Natural killer cell (primary cell): ENCODE data around the gene STK38L. TPM values are rescaled to one million over a fixed set of nuclear protein-coding genes. Genes with fewer than 3 reads are reported as not detected.

Source experiments
- ATAC-seq, 3 donors: fragments of 150-1000 bp in 2 of 3; fragments of 200-7000 bp in 1 of 3; cut with Tn5 transposase; 1 replicate in 1 of 3; 2 replicates in 2 of 3; pipeline ENCODE4 v1.10.0; 2021; ENCODE audit warnings: mild to moderate bottlenecking in 2 of 3, moderate library complexity in 2 of 3
- DNase-seq, 2 donors: peaks; one replicate each; pipeline versions ENCODE4 v3.0.0 to v3.0.0-alpha.2; 2013 to 2021; ENCODE audit warnings: mixed read lengths in 1 of 2
- H3K27ac ChIP-seq: one replicate; pipeline ENCODE4 v1.5.1; 2013; ENCODE audit warnings: mild to moderate bottlenecking, low read length
- H3K27me3 ChIP-seq: one replicate; pipeline ENCODE4 v1.6.1; 2013; ENCODE audit warnings: low read length; ENCODE audit not compliant: control insufficient read depth, insufficient read depth
- H3K36me3 ChIP-seq: one replicate; pipeline ENCODE4 v1.6.1; 2013; ENCODE audit warnings: low read length; ENCODE audit not compliant: control insufficient read depth, insufficient read depth
- H3K4me1 ChIP-seq: one replicate; pipeline ENCODE4 v1.6.1; 2013; ENCODE audit warnings: low read length; ENCODE audit not compliant: control insufficient read depth, insufficient read depth
- H3K4me3 ChIP-seq: one replicate; pipeline ENCODE4 v1.5.1; 2013; ENCODE audit warnings: low read length
- H3K9me3 ChIP-seq: one replicate; pipeline ENCODE4 v1.6.1; 2013; ENCODE audit warnings: low read length; ENCODE audit not compliant: control insufficient read depth, insufficient read depth
- H3K27ac Mint-ChIP-seq, 2 donors: one replicate each; pipeline ENCODE4 v1.8.0; 2022; ENCODE audit warnings: mild to moderate bottlenecking in 2 of 2, mixed read lengths in 2 of 2, moderate library complexity in 1 of 2
- H3K27me3 Mint-ChIP-seq, 2 donors: one replicate each; pipeline ENCODE4 v1.8.0; 2022; ENCODE audit warnings: low read depth in 2 of 2, mixed read lengths in 2 of 2
- H3K36me3 Mint-ChIP-seq: one replicate; pipeline ENCODE4 v1.8.0; 2022; ENCODE audit warnings: mixed read lengths
- H3K4me1 Mint-ChIP-seq, 2 donors: one replicate each; pipeline ENCODE4 v1.8.0; 2022; ENCODE audit warnings: mixed read lengths in 2 of 2
- H3K4me3 Mint-ChIP-seq: one replicate; pipeline ENCODE4 v1.8.0; 2022; ENCODE audit warnings: mild to moderate bottlenecking, moderate library complexity, mixed read lengths
- H3K9me3 Mint-ChIP-seq, 2 donors: one replicate each; pipeline ENCODE4 v1.8.0; 2022; ENCODE audit warnings: mixed read lengths in 2 of 2
- WGBS: methylation state at CpG from one replicate; pipeline ENCODE4 v1.1.7; 2013; ENCODE audit warnings: missing lambda C conversion rate; ENCODE audit not compliant: insufficient coverage; 5-methylcytosine and 5-hydroxymethylcytosine counted together
- intact Hi-C: fragments of 100-400 bp; cut with micrococcal nuclease; formaldehyde crosslinking; loops from one replicate; pipeline ENCODE4 v1.14.2; 2022
- total RNA-seq, 4 donors: library from RNA; stranded (reverse); fragments of 120-200 nt in 1 of 4; gene quantifications; one replicate each; pipeline versions ENCODE4 v1.2.3 to v1.2.4, GENCODE V29; 2013 to 2022
- TF ChIP-seq, protein P1 (sequence below): fragments of 200-600 bp; IDR thresholded peaks from one replicate; pipeline ENCODE4 v1.8.0; 2022; ENCODE audit warnings: antibody characterized with exemption

Gene STK38L
- total RNA-seq, 3 donors from 2014 or later (not counting 1 experiment from before 2014, with no cell fraction given) = 14.0 to 17.0 (median 15.0) TPM

DNA sequence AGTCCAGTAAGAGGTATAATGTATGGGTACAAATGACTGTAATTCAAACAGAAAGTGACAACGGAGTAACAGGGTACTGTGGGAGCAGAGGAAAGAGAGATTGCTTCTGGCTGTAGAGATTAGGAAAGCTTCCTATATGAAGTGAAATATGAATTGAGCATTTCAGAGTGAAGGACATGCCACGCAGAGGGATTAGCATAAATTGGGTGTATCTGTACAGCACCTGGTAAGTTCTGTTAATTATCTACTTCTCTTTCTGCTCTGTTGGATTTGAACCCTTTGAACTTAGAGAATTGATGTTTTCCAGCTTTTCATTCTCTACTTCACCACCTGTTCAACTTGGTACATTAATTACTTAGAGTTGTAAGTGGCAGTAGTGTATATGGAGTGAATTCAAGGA, 8.8 kb downstream of the STK38L start:
- no peak for DNase-seq
- Mint-ChIP-seq H3K36me3 (no peaks in the 10 kb centered on the region), H3K27ac (no peak overlapping the region), H3K27me3 (no peaks in the 10 kb centered on the region), H3K4me3 (no peak overlapping the region), H3K9me3 (no peaks in the 10 kb centered on the region), H3K4me1 (peaks cover 23 to 25% of the 10 kb centered on the region in 2 donors)
- ATAC-seq = no peak
- H3K4me1 ChIP-seq = no peaks in the 10 kb centered on the region
- H3K4me3 ChIP-seq = no peak overlapping the region
- H3K9me3 ChIP-seq = no peaks in the 10 kb centered on the region
- intact Hi-C loops = no loop called here
- WGBS = 67% methylated on average over 2 of the region's 2 CpGs
- no peak overlapping the region for H3K27ac ChIP-seq
- TF ChIP-seq, protein P1, sequence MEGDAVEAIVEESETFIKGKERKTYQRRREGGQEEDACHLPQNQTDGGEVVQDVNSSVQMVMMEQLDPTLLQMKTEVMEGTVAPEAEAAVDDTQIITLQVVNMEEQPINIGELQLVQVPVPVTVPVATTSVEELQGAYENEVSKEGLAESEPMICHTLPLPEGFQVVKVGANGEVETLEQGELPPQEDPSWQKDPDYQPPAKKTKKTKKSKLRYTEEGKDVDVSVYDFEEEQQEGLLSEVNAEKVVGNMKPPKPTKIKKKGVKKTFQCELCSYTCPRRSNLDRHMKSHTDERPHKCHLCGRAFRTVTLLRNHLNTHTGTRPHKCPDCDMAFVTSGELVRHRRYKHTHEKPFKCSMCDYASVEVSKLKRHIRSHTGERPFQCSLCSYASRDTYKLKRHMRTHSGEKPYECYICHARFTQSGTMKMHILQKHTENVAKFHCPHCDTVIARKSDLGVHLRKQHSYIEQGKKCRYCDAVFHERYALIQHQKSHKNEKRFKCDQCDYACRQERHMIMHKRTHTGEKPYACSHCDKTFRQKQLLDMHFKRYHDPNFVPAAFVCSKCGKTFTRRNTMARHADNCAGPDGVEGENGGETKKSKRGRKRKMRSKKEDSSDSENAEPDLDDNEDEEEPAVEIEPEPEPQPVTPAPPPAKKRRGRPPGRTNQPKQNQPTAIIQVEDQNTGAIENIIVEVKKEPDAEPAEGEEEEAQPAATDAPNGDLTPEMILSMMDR = no peak
- no peaks in the 10 kb centered on the region for H3K36me3 ChIP-seq
- no peaks in the 10 kb centered on the region for H3K27me3 ChIP-seq

DNA sequence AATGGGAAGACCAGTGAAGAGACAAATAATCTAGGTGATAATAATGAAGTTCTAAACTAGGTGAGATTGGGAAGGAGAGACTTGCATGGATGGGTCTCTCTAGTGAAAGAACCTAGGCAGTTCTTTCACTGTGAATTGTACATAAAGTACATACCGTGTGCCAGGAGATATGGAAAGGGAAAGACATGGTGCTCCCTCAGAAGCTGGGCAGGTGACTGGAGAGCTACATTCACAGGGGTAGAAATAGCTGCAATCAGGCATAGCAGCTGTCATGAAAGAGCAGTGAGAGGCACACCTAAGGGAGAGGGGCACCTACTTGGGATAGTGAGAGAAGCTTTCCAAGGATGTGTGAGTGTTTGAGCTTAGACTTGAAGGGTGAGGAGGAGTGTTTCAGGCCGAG, 9.3 kb downstream of the STK38L start:
- H3K4me1 Mint-ChIP-seq = peaks cover 19 to 25% of the 10 kb centered on the region in 2 donors
- Histone ChIP-seq H3K27me3 (no peaks in the 10 kb centered on the region), H3K36me3 (no peaks in the 10 kb centered on the region), H3K27ac (no peak overlapping the region), H3K9me3 (no peaks in the 10 kb centered on the region), H3K4me3 (no peak overlapping the region), H3K4me1 (no peaks in the 10 kb centered on the region)
- DNase-seq = no peak
- H3K4me3 Mint-ChIP-seq = no peak overlapping the region
- H3K36me3 Mint-ChIP-seq = no peaks in the 10 kb centered on the region
- no peak overlapping the region for H3K27ac Mint-ChIP-seq
- no peaks in the 10 kb centered on the region for H3K27me3 Mint-ChIP-seq
- intact Hi-C loops = no loop called here
- TF ChIP-seq, protein P1 = no peak
- no peaks in the 10 kb centered on the region for H3K9me3 Mint-ChIP-seq
- WGBS = 90% methylated on average over 2 of the region's 2 CpGs
- ATAC-seq = no peak

DNA sequence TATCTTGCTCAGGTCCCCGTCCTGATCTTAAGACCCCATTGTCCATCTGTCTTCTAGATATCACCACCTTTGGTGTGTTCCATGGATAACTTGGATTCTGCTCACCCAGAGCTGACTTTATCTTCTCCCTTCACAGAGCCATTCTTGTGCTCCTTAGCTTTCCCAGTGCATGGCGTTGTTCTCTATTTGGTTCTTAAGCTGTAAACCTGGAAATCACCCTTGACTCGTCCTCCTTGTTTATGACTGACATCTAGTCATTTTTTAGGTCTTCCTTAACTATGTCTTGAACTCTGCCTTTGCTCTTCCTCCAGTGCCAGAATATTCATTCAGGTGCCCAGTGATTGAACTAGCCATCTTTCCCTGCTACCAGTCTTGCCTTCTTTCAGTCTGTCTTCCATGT, 11.7 kb downstream of the STK38L start:
- no peaks in the 10 kb centered on the region for H3K36me3 ChIP-seq
- Mint-ChIP-seq H3K4me1 (peaks cover 28 to 33% of the 10 kb centered on the region in 2 donors), H3K36me3 (no peaks in the 10 kb centered on the region), H3K4me3 (no peak overlapping the region), H3K27ac (no peak overlapping the region), H3K27me3 (no peaks in the 10 kb centered on the region), H3K9me3 (no peaks in the 10 kb centered on the region)
- intact Hi-C loops = no loop called here
- H3K27ac ChIP-seq = no peak overlapping the region
- TF ChIP-seq, protein P1 = no peak
- H3K4me3 ChIP-seq = no peak overlapping the region
- H3K27me3 ChIP-seq = no peaks in the 10 kb centered on the region
- WGBS = 94% methylated on average over 3 of the region's 3 CpGs
- no peak for DNase-seq
- H3K9me3 ChIP-seq = no peaks in the 10 kb centered on the region
- ATAC-seq = no peak
- no peaks in the 10 kb centered on the region for H3K4me1 ChIP-seq

DNA sequence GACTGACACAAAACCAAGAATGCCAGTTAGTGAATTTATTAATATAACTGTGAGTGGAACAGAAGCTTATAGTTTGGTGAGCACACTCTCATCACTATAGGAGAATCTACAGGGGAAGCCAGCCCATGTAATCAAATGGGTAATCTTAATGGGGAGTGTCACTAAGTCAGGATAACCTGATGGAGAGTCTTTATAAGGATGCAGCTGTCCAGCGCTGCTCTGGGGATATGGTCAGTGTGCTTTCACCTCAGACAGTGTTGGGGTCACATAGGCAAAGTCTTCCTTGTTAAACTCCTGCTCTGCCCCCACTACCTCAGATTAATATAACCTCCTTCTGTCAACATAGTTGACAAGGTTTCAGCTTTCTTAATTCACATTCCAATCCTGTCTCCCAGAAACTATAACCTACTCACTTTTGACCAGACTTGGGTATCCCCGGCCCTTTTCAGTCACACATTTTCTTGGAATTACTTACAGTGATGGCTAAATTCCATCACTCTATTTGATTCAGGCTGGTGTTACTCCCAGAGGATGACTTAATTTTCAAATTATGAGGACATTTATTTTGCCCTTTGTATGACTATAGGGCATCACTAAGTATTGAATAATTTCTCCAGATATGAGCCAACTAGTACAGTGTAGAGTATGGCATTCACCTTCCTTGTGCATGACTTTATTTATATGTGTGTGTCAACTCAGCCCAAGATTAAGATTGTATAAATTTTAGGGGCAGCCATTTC, 13.2 kb downstream of the STK38L start:
- H3K36me3 Mint-ChIP-seq = no peaks in the 10 kb centered on the region
- H3K4me3 Mint-ChIP-seq = no peak overlapping the region
- DNase-seq (no peak), ATAC-seq (no peak)
- Histone ChIP-seq H3K27me3 (no peaks in the 10 kb centered on the region), H3K27ac (no peak overlapping the region), H3K36me3 (no peaks in the 10 kb centered on the region), H3K9me3 (no peaks in the 10 kb centered on the region), H3K4me1 (no peaks in the 10 kb centered on the region), H3K4me3 (no peak overlapping the region)
- no peaks in the 10 kb centered on the region for H3K9me3 Mint-ChIP-seq
- 89% methylated on average over 2 of the region's 2 CpGs for WGBS
- TF ChIP-seq, protein P1 = no peak
- H3K27ac Mint-ChIP-seq = no peak overlapping the region
- no peaks in the 10 kb centered on the region for H3K27me3 Mint-ChIP-seq
- H3K4me1 Mint-ChIP-seq = peaks cover 32 to 40% of the 10 kb centered on the region in 2 donors
- intact Hi-C loops = no loop called here
